Fibroblast of pulmonary artery (primary cell): ENCODE data around the gene PRSS1.
"Not testable (repeated sequence)": the region's sequence is repeated elsewhere in the genome, so short reads cannot be mapped to it uniquely, and the experiment has no call there.

ENCODE experiments used
- DNase-seq: peaks from one replicate; pipeline ENCODE4 v3.0.0-alpha.2; 2010; ENCODE audit warnings: low read depth
- H3K4me3 ChIP-seq: replicated peaks from 2 replicates; pipeline ENCODE4 v1.5.1; 2011; ENCODE audit warnings: low read depth, mild to moderate bottlenecking, control low read depth, low read length, moderate library complexity
- CTCF ChIP-seq: IDR thresholded peaks from 2 replicates; pipeline ENCODE4 v1.5.1; 2011; ENCODE audit warnings: mild to moderate bottlenecking, control low read depth, low read length, inconsistent platforms; ENCODE audit errors: missing control alignments

The PRSS1 gene

DNA sequence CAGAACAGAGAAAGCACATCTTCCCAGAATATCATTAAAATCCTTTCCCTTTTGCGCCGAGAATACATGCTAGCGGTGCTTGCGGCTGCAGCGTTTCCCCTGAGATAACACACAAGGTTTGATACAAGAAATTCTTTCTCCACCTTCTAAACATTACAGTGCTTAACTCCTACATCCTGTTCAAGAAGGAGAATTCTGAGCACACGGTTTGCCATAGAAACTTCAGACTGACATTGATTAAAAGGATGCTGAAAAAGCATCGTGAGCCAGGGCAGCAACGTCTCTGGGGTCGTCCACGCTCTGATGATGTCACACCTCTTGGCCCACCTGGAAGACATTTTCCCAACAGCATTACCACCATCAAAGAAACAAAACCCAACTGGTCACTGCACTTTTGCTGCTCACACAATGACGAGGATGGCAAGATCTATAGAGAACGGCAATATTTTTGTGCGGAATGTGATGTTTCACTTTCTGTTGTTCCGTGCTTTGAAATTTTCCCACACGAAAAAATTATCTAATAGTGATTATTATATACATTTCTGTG lies 27.0 kb upstream of the PRSS1 start:
- no peak for DNase-seq
- TF ChIP-seq CTCF = no peak
- H3K4me3 ChIP-seq = no peak overlapping the region

- no peak for TF ChIP-seq CTCF
- no peak for DNase-seq
- H3K4me3 ChIP-seq = no peak overlapping the region
Measured at GRCh38 chr7:142733271-142733670, 16.0 kb upstream of the PRSS1 start.

DNA sequence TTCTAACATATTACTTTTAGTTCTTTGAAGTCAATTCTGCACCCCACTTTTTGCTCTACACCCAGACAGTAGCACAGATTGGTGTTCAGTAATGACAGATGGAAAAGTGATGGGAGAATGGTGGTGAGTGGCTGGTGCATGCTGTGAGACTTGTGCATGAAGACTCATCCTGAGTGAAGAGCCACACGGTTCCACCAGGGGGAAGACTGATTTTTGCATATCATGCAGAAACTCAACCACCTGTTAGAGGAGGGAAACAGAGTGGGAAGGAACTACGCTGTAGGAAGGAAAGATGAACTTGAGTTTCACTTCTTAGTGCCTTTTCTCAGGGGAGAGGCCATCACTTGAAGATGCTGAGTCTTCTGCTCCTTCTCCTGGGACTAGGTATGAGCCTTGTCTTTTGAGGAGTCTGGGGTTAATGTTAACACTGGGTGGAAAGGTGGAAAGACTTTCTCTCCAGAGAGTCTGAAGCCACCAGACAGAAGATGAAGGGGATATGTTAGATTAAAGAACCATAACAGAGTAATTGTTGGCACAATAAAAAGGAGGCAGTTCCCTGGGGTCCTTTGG lies 9.3 kb upstream of the PRSS1 start:
- no peak for TF ChIP-seq CTCF
- H3K4me3 ChIP-seq = no peak overlapping the region
- peak; percentile 3 for DNase-seq

DNA sequence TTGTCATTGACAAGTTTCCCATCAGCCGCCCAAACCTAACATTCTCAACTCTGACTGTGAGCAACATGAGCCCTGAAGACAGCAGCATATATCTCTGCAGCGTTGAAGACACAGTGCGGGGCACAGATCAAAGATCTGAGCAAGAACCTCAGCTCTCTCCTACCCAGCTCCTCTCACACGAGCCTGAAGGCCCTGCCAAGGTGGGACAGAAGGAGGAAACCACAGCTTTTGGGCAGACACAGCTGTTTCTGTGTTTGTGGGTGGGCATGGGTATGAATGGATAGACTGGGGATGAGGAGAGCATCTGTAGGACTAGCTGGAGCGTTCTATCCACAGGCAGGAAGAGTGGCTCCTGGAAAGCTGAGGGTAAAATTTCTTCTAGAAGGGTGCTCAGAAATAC lies 8.5 kb upstream of the PRSS1 start:
- no peak overlapping the region for H3K4me3 ChIP-seq
- DNase-seq = no peak
- TF ChIP-seq CTCF = no peak

DNA sequence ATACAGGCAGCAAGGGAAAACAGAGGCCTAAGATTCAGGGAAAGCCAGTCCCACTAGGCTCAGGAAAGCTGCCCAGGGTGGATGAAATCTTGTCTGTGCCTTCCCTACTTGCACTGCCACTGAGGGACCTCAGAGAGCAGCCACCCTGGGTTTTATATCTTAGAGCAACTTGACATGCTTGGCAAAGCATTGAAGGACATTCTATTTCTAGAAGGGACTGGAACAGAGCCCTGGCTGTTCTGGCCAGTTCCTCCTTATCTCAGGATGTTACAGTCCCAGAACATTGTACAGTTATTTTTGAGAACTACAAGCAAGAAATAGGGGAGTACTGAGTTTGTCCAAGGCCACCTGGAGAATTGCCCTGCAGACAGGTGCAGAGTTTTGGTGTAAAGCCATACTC lies 7.3 kb upstream of the PRSS1 start:
- H3K4me3 ChIP-seq, DNase-seq: not testable (repeated sequence)

DNA sequence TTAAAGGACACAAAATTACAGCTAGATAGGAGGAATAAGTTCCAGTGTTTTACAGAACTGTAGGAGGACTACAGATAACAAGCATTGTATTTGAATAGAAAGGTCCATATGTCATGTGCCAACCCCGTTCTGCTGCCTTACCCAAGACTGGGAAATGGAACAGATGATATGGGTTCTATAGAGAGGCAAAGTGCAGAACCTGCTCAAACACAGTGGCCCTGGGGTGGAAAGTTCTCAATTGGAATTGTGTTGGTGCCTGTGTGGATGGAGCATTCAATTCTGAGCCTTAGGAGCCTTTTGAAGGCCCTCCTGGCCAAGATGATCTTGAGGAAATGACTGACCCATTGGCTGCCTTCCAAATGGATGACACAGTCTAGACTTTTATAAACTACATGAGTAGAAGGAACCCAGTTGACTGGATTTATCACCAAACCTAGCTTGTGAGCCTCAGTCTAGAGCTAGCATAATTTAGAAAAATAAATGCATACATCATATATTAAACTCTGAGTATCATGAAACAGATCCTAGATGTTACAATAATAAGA lies 4.1 kb upstream of the PRSS1 start:
- no peak for DNase-seq
- no peak overlapping the region for H3K4me3 ChIP-seq
- TF ChIP-seq CTCF = no peak

DNA sequence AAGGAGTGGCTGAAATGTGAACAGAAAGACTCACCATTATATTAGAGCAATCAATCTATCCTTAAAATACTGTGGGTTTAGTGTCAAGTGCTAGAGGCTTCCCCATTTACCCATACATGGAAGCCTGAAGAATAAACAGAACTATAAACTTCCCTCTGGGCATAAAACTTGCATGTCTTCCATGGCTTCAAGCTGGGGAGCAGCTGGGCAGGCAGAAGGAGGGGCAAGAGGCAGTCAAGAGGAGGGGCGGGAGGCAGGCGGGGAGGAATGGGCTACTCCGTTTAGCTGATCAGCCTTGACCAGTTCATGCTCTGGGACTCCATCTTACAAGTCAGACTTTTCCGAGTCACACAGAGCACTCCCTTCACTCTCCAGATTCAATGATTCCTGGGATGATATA lies 3.5 kb upstream of the PRSS1 start:
- DNase-seq = no peak
- no peak for TF ChIP-seq CTCF
- no peak overlapping the region for H3K4me3 ChIP-seq
